ENCODE measurements around the gene C22orf15. TPM values are rescaled to one million over a fixed set of nuclear protein-coding genes. Genes with fewer than 3 reads are reported as not detected.
A peak's percentile ranks its signal among the peaks of the same experiment; 100 is the strongest.

The C22orf15 gene
- total and polyA plus RNA-seq, 9 of the 15 experiments (the other 6 are each of a cell fraction or from before 2014, with no cell fraction given): 0.07 TPM; not detected in 8

- no peak; the same call in 1 of the 2 replicates for TF ChIP-seq AFF4 (CRISPR knock-in tag; IDR thresholded peaks at IDR 0.05)
- no peak for TF ChIP-seq ETS2 (tag; IDR thresholded peaks at IDR 0.05; ENCODE audit: borderline replicate concordance, poor library complexity, severe bottlenecking)
- peak; percentile 33 for TF ChIP-seq CCNT2 (IDR thresholded peaks at IDR 0.05; ENCODE audit: borderline replicate concordance, extremely low read depth, insufficient read length, low read depth, low read length)
- no peak for TF ChIP-seq KDM4B (IDR thresholded peaks at IDR 0.05; ENCODE audit: borderline replicate concordance in 2 of 2, low read depth in 1 of 2)
- no peak for TF ChIP-seq ZC3H4 (CRISPR knock-in tag; IDR thresholded peaks at IDR 0.05; ENCODE audit: borderline replicate concordance)
- no peak for TF ChIP-seq MEF2A (IDR thresholded peaks at IDR 0.05; ENCODE audit: control insufficient read depth, low read depth, low read length)
- no peak for TF ChIP-seq CBFA2T2 (conservative IDR thresholded peaks at IDR 0.05)
- TF ChIP-seq ZBTB33 (CRISPR knock-in tag; IDR thresholded peaks at IDR 0.05): peak; percentile 58; the same call in 1 of the 2 replicates
- 0 out of 4 replicates have a peak, but pooled peaks of 1 of the 2 experiments have one; percentile 26 for TF ChIP-seq CSDE1 (IDR thresholded peaks at IDR 0.05)
- TF ChIP-seq TCFL5 (CRISPR knock-in tag; conservative IDR thresholded peaks at IDR 0.05): no peak
- no peak for TF ChIP-seq CBX3 (IDR thresholded peaks at IDR 0.05; ENCODE audit: borderline replicate concordance in 1 of 2, low read length in 2 of 2)
- no peak for TF ChIP-seq MAFF (IDR thresholded peaks at IDR 0.05; ENCODE audit: low read length)
- no peak for TF ChIP-seq NR1H2 (CRISPR knock-in tag; IDR thresholded peaks at IDR 0.05)
- TF ChIP-seq THAP12 (CRISPR knock-in tag; IDR thresholded peaks at IDR 0.05): no peak
- TF ChIP-seq ARNT (IDR thresholded peaks at IDR 0.05): no peak
- peak; percentile 56; the same call in 1 of the 2 replicates for TF ChIP-seq HIVEP1 (CRISPR knock-in tag; IDR thresholded peaks at IDR 0.05)
- no peak for TF ChIP-seq HNRNPUL1 (IDR thresholded peaks at IDR 0.05; ENCODE audit: low read length)
- TF ChIP-seq SREBF2 (CRISPR knock-in tag; IDR thresholded peaks at IDR 0.05): 0 out of 2 replicates have a peak, but pooled peaks have one; percentile 79
- no peak for TF ChIP-seq PML (IDR thresholded peaks at IDR 0.05; ENCODE audit: low read length)
- TF ChIP-seq JUNB (CRISPR knock-in tag; conservative IDR thresholded peaks at IDR 0.05): no peak
Observed at GRCh38 chr22:23767673-23768548, 5.1 kb downstream of the C22orf15 start, which contains the start of gene CHCHD10 (continued).
